CD4-positive, alpha-beta T cell treated with Interleukin-6 at 100 ng/mL for 8 hours (primary cell): ENCODE measurements around the gene TCTN1.

Source experiments
- DNase-seq: peaks from one replicate; pipeline ENCODE4 v3.0.0-alpha.2; 2020; ENCODE audit warnings: mixed read lengths, low spot score

Gene TCTN1

DNA sequence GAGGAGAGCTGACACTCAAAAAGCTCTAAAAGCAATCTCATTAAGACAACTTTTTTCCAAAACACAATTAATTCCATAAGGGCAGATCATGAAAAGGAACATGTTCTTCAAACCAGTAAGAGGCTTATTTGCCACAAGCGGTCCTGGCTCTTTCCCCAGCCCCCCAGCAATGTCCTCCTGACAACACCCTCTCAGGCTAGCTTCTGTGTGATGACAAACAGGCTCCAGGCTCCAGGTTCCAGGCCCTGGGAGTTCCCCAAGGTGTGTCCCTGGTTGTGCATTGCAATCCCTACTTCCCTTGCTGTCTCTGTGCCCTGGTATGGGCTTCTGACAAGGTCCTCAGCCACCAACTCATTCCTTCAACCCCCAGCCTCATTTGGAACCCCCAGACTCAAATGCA lies 66.1 kb downstream of the TCTN1 start:
- no peak for DNase-seq

DNA sequence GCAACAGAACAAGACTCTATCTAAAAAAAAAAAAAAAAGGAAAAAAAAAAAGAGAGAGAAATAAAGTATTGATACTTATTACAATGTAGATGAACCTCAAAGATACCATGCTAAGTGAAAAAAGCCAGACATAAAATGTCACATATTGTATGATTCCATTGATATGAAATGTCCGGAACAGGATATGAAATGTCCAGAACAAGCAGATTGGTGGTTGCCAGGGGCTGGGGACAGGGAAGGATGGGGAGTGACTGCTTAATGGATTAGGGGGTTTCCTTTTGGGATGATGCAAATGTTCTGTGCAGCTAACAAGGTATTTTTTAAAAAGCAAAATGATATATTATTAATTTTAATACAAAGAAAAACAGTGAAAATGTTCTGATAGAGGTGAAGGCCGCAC lies 70.0 kb downstream of the TCTN1 start:
- DNase-seq = no peak

DNA sequence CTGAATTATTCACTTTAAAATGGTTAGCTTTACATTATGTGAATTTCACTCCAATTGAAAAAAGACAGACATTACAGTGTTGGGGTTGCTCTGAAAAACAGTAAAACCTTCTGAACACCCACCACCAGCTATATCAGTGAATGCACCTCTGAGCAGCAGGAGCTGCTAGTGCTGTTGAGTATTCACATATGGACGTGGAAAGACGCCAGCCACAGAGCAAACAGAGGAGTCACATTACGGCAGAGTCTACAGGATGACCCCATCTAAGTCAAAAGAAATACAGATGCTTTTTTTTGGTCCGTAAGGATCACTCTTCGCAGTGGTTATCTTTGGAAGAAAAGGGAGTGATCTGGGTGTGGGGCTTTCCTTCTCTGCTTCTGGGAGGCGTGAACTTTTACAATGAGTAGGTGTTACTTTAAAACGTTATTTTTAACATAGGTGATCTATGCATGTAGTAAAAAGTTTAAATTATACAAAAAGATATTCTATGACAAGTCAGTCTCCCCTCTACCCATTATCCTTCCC lies 70.4 kb downstream of the TCTN1 start:
- no peak for DNase-seq

DNA sequence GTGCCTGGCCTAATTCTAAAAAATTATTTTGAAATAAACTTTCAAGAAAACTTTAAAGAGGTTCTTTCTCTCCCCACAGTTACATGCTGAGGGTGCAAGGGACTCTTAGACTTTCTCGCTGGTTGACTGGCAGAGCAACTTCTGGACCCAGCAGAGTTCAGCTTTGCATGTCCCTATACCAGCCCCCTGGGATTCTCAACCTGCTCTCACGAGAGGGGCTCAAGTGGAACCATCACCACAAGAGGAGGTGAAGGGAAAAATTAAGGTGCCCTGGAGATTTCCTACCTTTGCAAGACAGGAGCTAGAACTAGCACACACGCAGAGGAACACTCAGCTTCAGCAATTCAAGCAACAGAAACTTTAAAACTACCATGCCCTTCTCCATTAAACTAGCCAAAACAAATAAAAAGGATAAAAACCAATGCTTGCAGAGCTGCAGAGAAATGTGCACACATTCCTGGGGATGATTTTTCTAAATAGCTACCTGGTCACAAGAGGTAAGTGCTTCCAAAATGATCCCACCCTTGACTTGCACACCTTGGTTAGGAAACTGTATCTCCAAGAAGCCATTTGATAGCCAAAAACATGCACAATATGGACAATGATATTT lies 72.5 kb downstream of the TCTN1 start:
- DNase-seq = no peak

DNA sequence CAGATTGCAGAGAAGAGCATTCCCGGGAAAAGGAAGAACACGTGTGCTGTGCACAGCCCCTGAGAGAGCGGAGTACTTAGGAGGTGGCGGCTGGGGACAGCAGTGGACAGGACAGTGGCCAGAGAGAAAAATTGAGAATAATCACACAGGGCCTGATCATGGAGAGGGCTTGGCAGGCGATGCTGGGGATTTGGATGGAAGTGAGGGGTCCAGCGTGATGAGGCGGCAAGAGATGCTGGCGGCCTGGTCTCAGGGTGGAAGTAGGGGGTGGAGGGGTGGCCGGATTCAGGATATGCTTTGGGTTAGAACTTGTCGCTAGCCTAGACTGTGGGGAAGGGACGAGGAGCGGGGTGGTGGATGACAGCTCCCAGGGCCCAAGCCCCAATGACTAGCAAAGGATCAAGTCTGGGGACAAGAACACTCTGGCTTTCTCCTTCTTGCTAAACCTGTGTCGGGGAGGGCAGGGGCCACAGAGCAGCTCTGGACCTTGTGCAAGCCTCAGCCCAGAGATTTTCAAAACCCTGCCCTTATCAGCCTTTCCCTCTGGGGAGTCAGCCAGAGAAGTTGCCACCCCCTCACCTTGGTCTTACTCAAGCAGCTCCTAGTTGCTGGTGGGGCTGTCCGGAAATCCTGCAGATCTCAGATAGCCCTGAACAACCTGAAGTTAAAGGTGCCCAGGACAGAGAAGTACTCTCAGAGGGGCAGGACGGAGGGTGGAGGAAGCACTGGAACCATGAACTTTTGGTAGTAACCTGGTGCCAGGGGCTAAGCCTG lies 73.7 kb downstream of the TCTN1 start:
- no peak for DNase-seq

DNA sequence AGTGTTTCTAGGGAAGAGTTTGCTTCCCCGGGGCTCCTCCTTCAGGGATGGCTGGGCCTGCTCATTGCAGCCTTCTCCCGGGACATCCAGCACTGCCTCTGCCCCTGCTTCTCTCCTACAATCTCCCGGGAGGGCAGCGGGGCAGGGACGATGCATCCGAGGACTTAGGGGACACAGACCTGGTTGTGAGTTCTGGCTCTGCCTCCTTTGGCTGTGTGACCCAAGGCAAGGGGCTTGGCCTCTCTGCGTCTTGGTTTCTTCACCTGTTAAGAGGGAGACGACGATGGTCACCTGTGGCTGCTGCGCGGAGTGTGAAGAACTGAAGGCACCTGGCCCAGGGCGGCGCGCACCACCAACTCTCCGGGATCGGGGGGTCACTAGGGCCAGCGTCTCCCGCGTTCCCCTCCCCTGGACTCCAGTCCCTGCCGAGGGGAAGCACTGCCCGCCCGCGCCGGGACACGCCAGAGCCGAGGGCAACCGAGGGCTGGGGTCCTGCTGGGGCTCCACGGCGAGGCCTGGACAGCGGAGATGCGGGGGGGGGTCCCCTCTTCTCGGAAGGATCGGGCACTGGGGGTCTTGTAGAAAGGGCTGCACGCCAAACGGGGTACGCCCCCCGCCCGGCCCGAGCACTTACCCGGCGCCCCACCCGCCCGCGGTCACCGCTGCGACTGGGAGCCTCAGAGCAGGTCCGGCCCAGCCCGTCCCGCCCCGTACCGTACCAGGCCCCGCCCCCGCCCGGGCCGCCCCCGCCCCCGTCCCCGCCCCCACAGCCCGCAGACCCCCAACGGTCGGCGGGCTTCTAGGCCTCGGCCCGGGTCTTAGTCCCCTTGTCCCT lies 74.7 kb downstream of the TCTN1 start, which contains the start of gene HVCN1:
Gene HVCN1 (minus strand): TSS at position 670 of the 835 bp plus-strand sequence. CDS start 5,870 bp downstream, outside the sequence.
- DNase-seq = peak; percentile 37

DNA sequence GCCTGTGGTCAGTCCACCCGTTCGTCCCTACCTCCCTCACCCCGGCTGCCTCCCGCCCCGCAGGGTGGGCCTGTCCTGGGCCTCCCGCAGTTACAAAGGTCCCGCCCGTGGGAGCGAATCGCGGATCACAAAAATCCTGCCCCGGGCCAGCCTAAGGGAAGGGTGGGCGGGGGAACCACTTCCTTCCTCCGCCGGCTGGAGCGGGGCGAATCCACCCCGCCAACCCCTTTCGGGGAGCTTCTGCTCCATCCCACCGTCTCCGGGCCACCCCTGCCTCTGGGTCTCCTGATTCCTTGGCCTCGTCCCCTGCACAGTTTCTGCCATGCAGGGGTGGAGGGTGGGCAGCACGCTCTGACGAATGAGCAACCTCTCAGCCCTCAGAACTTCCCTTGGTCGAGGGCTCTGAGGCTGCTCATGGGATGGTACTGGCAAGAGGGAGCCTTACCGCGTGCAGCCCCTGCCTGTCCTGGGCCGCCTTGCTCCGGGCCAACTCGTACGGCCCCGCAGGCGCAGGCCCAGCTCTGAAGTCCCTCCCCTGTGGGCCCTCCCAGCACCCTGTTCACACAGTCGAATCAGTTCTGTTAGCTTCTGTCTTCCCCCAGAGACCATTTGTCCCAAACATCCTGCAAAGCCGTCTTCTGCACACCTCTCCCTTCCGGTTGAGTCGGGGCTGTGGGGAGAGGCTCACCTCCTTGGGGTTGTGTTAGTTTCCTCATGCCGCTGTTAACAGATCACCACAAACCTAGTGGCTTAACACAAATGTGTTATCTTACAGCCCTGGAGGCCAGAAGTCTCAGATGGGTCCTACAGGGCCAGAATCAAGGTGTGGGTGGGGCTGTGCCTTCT lies 75.6 kb downstream of the TCTN1 start:
- peak; percentile 56 for DNase-seq

DNA sequence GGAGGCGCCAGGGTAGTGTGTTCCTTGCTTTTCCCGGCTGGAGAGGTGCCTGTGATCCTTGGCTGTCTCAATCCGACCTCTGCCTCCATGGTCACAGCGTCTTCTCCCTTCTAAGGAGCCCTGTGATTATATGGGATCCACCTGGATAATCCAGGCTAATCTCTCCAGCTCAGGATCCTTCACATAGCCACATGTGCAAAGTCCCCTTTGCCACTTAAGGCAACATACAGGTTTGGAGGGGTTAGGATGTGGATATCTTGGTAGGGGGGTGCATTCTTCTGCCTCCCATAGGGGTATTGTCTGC lies 76.2 kb downstream of the TCTN1 start:
- DNase-seq = no peak

DNA sequence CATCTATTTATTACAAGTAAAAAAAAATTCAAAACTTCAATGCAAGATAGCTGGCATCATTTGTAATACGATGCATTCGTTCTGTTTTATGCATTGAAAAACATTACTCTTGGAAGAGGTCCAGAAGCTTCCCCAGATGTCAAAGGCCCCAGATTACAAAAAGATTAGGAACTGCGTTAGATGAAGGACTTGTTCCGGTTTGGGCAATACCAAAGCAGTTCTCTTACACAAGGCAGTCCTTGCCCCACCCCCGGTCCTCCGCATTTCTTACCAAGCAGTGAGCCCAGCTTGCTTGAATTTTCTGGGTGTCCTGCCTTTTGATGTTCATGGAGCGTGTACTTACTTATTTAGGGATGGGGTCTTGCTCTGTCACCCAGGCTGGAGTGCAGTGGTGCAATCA lies 79.8 kb downstream of the TCTN1 start:
- no peak for DNase-seq

DNA sequence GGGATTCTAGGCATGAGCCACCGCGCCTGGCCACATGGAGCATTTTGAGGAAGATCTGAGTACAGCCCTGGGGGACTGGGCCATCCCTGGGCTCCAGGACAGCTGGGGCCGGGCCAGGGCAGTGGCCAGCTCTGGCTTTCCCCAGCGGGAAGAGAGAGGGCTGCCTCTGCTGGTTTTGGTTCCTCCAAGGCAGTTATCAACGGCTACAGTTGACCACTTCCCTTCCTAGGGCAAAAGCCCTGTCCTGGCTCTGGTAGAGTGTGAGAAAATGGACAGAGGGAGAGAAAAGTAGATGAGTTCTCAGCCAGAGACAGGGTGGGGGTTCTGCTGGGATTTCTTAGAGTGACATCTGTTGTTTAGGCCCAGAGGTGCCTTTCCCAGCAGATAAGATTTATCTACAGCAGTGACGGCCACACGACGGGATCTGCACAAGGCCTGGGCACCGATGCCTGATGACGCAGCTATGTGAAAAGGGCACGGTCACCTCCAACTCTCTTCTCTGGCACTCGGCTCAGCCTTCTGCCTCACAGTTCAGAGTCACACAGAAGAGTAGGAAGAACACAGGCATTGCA lies 80.5 kb downstream of the TCTN1 start:
- no peak for DNase-seq

DNA sequence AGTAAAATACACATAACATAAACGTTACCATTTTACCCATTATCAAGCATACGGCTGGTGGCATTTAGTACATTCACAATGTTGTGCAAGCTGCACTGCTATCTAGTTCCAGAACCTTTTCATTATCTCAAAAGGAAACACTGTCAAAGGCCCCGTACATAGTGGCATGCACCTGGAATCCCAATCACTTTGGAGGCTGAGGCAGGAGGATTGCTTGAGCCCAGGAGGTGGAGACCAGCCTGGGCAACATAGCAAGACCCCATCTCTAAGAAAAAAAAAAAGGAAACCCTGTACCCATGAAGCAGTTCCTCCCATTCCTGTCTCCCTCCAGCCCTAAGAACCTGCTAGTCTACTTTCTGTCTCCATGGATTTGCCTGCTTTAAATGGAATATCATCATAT lies 82.4 kb downstream of the TCTN1 start:
- DNase-seq = no peak

DNA sequence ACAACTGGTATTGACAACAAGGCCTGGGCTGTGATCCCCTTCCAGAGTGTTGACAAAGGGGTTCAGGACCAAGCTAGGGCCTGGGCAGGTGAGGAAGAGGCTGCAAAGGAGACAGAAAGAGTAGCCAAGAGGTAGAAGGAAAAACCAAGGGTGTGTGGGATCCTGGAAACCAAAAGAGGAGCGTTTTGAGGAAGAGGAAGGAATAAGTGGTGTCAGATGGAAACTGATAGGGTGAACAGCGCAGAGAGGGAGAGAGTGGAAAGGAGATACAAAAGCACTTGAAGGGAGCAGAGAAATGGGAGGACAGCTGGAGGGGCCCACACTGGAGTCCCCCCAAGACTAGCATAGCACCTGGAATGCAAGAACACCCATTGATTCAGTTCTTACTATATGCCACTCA lies 83.3 kb downstream of the TCTN1 start:
- DNase-seq = no peak

DNA sequence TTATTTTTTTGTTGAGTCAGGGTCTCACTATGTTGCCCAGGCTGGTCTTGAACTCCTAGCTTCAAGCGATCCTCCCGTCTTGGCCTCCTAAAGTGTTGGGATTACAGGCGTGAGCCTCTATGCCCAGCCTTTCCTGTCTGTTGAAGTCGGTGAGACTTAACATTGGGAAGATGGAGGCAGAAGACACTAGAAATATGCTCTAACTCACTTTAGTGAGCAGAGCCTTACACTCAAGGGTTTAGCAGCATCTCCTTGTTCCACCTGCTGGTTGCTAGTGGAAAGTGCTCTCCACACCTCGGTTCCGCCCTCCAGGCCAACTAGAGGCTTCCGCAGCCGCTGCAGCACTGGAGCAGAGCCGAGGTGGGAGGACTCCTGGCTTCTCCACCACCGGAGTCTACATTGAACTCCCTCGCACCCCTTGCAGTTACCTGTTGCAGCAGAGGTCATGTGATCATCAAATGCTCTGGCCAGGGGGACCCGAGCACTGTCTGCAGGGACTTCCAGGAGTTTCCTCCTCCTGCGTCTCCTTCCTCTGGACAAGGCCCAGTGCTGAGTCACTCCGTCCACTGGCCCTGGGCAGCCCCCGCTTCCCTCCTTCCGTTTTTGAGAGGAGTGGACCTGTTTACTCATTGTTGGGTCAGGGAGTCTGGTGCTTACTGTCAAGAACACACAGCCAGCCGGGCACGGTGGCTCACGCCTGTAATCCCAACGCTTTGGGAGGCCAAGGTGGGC lies 84.4 kb downstream of the TCTN1 start:
- peak; percentile 84 for DNase-seq
